8988T (cell line): ENCODE data around the gene ZNF497.

Experiments
- DNase-seq: peaks from one replicate; pipeline ENCODE4 v3.0.0; 2011

Gene ZNF497

GRCh38 chr19:58305065-58305931 is 57.3 kb downstream of the ZNF497 start, which contains the start of gene ERVK3-1:
Gene ERVK3-1 (plus strand): TSS chr19:58305377. CDS start chr19:58312169, 6,792 bp downstream.
- peak; percentile 77 for DNase-seq

GRCh38 chr19:58304748-58305064 is 57.8 kb downstream of the ZNF497 start:
- no peak for DNase-seq
